PC-9 (cell line): ENCODE results near the gene B9D1. TPM values are rescaled to one million over a fixed set of nuclear protein-coding genes. Genes with fewer than 3 reads are reported as not detected.

Experiments
- BruUV-seq: library from RNA; stranded (reverse); fragments of 400-500 nt; replicated peaks from 2 replicates; lab custom pipeline; 2021; lab: Mats Ljungman, UMichigan
- CTCF ChIA-PET: fragments of 300-600 bp; sonication (Branson Sonifier 250); formaldehyde crosslinking; loops from one replicate; lab custom pipeline; 2022; ENCODE audit warnings: antibody characterized with exemption; lab: Charles Lee
- POLR2A ChIA-PET: fragments of 300-600 bp; sonication (Branson Sonifier 250); formaldehyde crosslinking; loops from one replicate; lab custom pipeline; 2022; ENCODE audit warnings: antibody characterized with exemption; ENCODE audit not compliant: unreplicated experiment; lab: Charles Lee
- DNase-seq, 2 experiments: peaks; one replicate each; pipeline versions ENCODE4 v3.0.0 to v3.0.0-alpha.2; 2015 to 2022; ENCODE audit warnings: mixed read lengths in 1 of 2
- H2AFZ ChIP-seq: fragments of 200-600 bp; sonication (generic); 2 replicates; pipeline ENCODE4 v1.8.1; 2017; ENCODE audit warnings: antibody characterized with exemption
- H3F3A ChIP-seq: fragments of 200-600 bp; sonication (generic); 2 replicates; pipeline ENCODE4 v1.8.1; 2017; ENCODE audit warnings: antibody characterized with exemption, mild to moderate bottlenecking, low read depth; ENCODE audit not compliant: insufficient read depth
- H3K27ac ChIP-seq: fragments of 200-600 bp; sonication (generic); 2 replicates; pipeline ENCODE4 v1.6.1; 2016; ENCODE audit warnings: mixed run types
- H3K27me3 ChIP-seq: fragments of 200-600 bp; sonication (generic); 2 replicates; pipeline ENCODE4 v1.6.1; 2016; ENCODE audit warnings: low read depth, mixed run types; ENCODE audit not compliant: insufficient read depth
- H3K36me3 ChIP-seq: fragments of 200-600 bp; sonication (generic); 2 replicates; pipeline ENCODE4 v1.6.1; 2016; ENCODE audit warnings: low read depth, mixed run types
- H3K4me1 ChIP-seq: fragments of 200-600 bp; sonication (generic); replicated peaks from 2 replicates; pipeline ENCODE4 v1.6.1; 2016; ENCODE audit warnings: mixed run types; ENCODE audit not compliant: insufficient read depth
- H3K4me2 ChIP-seq: fragments of 200-600 bp; sonication (generic); 2 replicates; pipeline ENCODE4 v1.6.1; 2017; ENCODE audit warnings: mixed run types
- H3K4me3 ChIP-seq: fragments of 200-600 bp; sonication (generic); 2 replicates; pipeline ENCODE4 v1.6.1; 2016; ENCODE audit warnings: mixed run types
- H3K79me2 ChIP-seq: fragments of 200-600 bp; sonication (generic); 2 replicates; pipeline ENCODE4 v1.6.1; 2017; ENCODE audit warnings: low read depth, mixed run types
- H3K9me2 ChIP-seq: fragments of 200-600 bp; sonication (generic); 2 replicates; pipeline ENCODE4 v1.8.1; 2017; ENCODE audit warnings: mild to moderate bottlenecking; ENCODE audit not compliant: insufficient read depth
- H3K9me3 ChIP-seq: fragments of 200-600 bp; sonication (generic); 2 replicates; pipeline ENCODE4 v1.8.1; 2016; ENCODE audit warnings: low read depth; ENCODE audit not compliant: insufficient read depth
- H4K20me1 ChIP-seq: fragments of 200-600 bp; sonication (generic); 2 replicates; pipeline ENCODE4 v1.8.1; 2017; ENCODE audit not compliant: insufficient read depth
- EZH2 ChIP-seq: fragments of 200-600 bp; sonication (generic); IDR thresholded peaks from 2 replicates; pipeline ENCODE4 v1.8.0; 2017; ENCODE audit warnings: antibody characterized with exemption, low read depth
- intact Hi-C: fragments of 100-400 bp; cut with micrococcal nuclease; formaldehyde crosslinking; loops from one replicate; pipeline ENCODE4 v1.10.0; 2022; ENCODE audit not compliant: unreplicated experiment
- total RNA-seq: library from RNA; stranded (reverse); gene quantifications from 2 replicates; pipeline ENCODE4 v1.2.3, GENCODE V29; 2021
- TF ChIP-seq, protein P1 (sequence below): fragments of 200-600 bp; sonication (generic); conservative IDR thresholded peaks from 2 replicates; pipeline ENCODE4 v1.6.1; 2017; ENCODE audit warnings: mixed run types, antibody characterized with exemption, mild to moderate bottlenecking, moderate library complexity

B9D1 gene
- total RNA-seq, 1 experiment from 2014 or later = 40.2 TPM

- intact Hi-C loops = no loop called here
- no peak overlapping the region for H3K27ac ChIP-seq
- H3K4me3 ChIP-seq = no peak overlapping the region
- H4K20me1 ChIP-seq = no peaks in the 10 kb centered on the region; the same call in 1 of the 2 replicates
- peaks cover 10% of the 10 kb centered on the region for H3K4me1 ChIP-seq
- no TSS peak for BruUV-seq
- no peaks in the 10 kb centered on the region for H3K27me3 ChIP-seq
- peaks cover 9% of the 10 kb centered on the region; the same call in 1 of the 2 replicates for H3K9me3 ChIP-seq
- H3F3A ChIP-seq = peaks cover 20% of the 10 kb centered on the region
- no peak overlapping the region for H2AFZ ChIP-seq
- H3K36me3 ChIP-seq = peaks cover 6% of the 10 kb centered on the region; the same call in 1 of the 2 replicates
- H3K9me2 ChIP-seq = no peaks in the 10 kb centered on the region
- TF ChIP-seq, protein P1, sequence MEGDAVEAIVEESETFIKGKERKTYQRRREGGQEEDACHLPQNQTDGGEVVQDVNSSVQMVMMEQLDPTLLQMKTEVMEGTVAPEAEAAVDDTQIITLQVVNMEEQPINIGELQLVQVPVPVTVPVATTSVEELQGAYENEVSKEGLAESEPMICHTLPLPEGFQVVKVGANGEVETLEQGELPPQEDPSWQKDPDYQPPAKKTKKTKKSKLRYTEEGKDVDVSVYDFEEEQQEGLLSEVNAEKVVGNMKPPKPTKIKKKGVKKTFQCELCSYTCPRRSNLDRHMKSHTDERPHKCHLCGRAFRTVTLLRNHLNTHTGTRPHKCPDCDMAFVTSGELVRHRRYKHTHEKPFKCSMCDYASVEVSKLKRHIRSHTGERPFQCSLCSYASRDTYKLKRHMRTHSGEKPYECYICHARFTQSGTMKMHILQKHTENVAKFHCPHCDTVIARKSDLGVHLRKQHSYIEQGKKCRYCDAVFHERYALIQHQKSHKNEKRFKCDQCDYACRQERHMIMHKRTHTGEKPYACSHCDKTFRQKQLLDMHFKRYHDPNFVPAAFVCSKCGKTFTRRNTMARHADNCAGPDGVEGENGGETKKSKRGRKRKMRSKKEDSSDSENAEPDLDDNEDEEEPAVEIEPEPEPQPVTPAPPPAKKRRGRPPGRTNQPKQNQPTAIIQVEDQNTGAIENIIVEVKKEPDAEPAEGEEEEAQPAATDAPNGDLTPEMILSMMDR = no peak
- no peak for TF ChIP-seq EZH2
- H3K4me2 ChIP-seq = no peak overlapping the region
- POLR2A ChIA-PET = no interaction called here
- no peaks in the 10 kb centered on the region for H3K79me2 ChIP-seq
- no peak for DNase-seq
- CTCF ChIA-PET = no interaction called here
Observed at GRCh38 chr17:19322129-19322505, 40.4 kb downstream of the B9D1 start.

GRCh38 chr17:19321481-19322128 lies 40.9 kb downstream of the B9D1 start:
- no peak overlapping the region for H3K4me3 ChIP-seq
- ChIA-PET POLR2A (no interaction called here), CTCF (interaction anchor here (0.6 kb wide), 1 partner anchor 331 kb away, joined by 6 read pairs; no protein-coding TSS in a partner anchor)
- no peaks in the 10 kb centered on the region; the same call in 1 of the 2 replicates for H4K20me1 ChIP-seq
- no peak overlapping the region for H3K4me2 ChIP-seq
- no peak for DNase-seq
- peaks cover 9% of the 10 kb centered on the region; the same call in 1 of the 2 replicates for H3K9me3 ChIP-seq
- no peak for TF ChIP-seq EZH2
- TF ChIP-seq, protein P1 = 0 out of 2 replicates have a peak, but pooled peaks have one; percentile 31
- H3K36me3 ChIP-seq = peaks cover 11% of the 10 kb centered on the region; the same call in 1 of the 2 replicates
- peaks cover 16% of the 10 kb centered on the region for H3F3A ChIP-seq
- no peaks in the 10 kb centered on the region for H3K27me3 ChIP-seq
- intact Hi-C loops = no loop called here
- H3K79me2 ChIP-seq = no peaks in the 10 kb centered on the region
- no peak overlapping the region for H3K27ac ChIP-seq
- no peaks in the 10 kb centered on the region for H3K9me2 ChIP-seq
- no peak overlapping the region for H2AFZ ChIP-seq
- H3K4me1 ChIP-seq = peaks cover 5% of the 10 kb centered on the region
- no TSS peak for BruUV-seq

- H3K4me1 ChIP-seq = no peaks in the 10 kb centered on the region
- H3K36me3 ChIP-seq = peaks cover 16% of the 10 kb centered on the region; the same call in 1 of the 2 replicates
- DNase-seq = no peak
- no peaks in the 10 kb centered on the region for H3K27me3 ChIP-seq
- H3K9me2 ChIP-seq = no peaks in the 10 kb centered on the region
- no peaks in the 10 kb centered on the region for H3K79me2 ChIP-seq
- no peak overlapping the region for H2AFZ ChIP-seq
- H3K4me2 ChIP-seq = no peak overlapping the region
- peaks cover 8% of the 10 kb centered on the region for H3F3A ChIP-seq
- no peaks in the 10 kb centered on the region; the same call in 1 of the 2 replicates for H4K20me1 ChIP-seq
- intact Hi-C loops = no loop called here
- H3K4me3 ChIP-seq = no peak overlapping the region
- BruUV-seq = no TSS peak
- no peak overlapping the region for H3K27ac ChIP-seq
- H3K9me3 ChIP-seq = peaks cover 9% of the 10 kb centered on the region; the same call in 1 of the 2 replicates
- ChIA-PET POLR2A (no interaction called here), CTCF (no interaction called here)
- TF ChIP-seq EZH2 = no peak
- TF ChIP-seq, protein P1 = no peak
Observed at GRCh38 chr17:19320876-19321275, 41.6 kb downstream of the B9D1 start.
